RWPE1 (cell line): Measurements from ENCODE around the gene GLRX3.

Experiments used
- CTCF ChIA-PET: fragments of 350-600 bp; sonication (Branson Sonifier 250); formaldehyde crosslinking; extraction: SDS; loops from one replicate; lab custom pipeline; 2021; lab: Yijun Ruan, JAX
- POLR2A ChIA-PET: fragments of 400-600 bp; formaldehyde crosslinking; extraction: SDS; loops from one replicate; lab custom pipeline; 2020; ENCODE audit warnings: antibody characterized with exemption; ENCODE audit not compliant: low non-redundant PET; lab: Yijun Ruan, JAX
- DNase-seq: peaks from one replicate; pipeline ENCODE4 v3.0.0; 2012; ENCODE audit warnings: low spot score
- H3K27ac ChIP-seq: fragments of 450-650 bp; 2 replicates; pipeline ENCODE4 v1.5.1; 2017
- TF ChIP-seq, protein P1 (sequence below): fragments of 450-650 bp; conservative IDR thresholded peaks from 2 replicates; pipeline ENCODE4 v1.5.1; 2017; ENCODE audit warnings: low read depth, mild to moderate bottlenecking

The GLRX3 gene

DNA sequence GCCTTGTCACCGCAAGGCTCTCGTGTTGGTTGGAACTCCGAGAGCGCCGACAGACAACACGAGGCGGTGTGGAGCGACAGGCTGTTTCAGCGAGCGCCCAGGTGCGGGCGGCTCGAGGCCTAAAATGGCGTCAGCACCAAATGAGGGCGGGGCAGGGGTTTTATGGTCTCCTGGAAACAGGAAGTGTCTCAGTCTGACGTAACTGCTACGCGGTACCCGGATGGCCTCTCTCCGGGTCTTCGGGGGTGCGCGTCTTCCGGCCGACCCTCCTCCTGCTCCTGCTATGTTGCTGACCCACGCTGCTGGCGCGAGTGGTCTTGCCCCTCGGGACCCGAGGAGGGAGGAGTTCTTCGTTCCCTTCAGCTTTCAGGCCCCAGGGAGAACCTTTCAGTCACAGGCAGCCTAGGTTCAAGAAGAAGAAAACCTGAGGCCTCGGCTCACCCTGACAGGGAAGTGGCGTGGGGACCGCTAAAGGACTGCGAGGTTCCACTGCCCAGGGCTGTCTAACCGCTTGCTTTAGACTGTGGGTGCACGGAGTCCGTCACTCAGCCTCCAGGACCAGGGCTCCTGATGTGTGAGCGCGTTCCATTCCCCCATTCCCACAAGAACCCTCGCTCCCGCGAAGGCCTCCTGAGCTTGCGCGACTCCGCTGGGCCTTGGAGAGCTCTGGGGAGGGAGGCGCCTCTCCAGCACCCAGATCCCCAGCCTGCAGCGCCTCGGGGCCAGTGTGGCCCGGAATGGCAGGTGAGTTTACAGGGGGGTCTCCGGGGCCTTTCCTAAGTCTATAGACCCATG lies 77.3 kb downstream of the GLRX3 start:
- TF ChIP-seq, protein P1, sequence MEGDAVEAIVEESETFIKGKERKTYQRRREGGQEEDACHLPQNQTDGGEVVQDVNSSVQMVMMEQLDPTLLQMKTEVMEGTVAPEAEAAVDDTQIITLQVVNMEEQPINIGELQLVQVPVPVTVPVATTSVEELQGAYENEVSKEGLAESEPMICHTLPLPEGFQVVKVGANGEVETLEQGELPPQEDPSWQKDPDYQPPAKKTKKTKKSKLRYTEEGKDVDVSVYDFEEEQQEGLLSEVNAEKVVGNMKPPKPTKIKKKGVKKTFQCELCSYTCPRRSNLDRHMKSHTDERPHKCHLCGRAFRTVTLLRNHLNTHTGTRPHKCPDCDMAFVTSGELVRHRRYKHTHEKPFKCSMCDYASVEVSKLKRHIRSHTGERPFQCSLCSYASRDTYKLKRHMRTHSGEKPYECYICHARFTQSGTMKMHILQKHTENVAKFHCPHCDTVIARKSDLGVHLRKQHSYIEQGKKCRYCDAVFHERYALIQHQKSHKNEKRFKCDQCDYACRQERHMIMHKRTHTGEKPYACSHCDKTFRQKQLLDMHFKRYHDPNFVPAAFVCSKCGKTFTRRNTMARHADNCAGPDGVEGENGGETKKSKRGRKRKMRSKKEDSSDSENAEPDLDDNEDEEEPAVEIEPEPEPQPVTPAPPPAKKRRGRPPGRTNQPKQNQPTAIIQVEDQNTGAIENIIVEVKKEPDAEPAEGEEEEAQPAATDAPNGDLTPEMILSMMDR: no peak
- ChIA-PET POLR2A (no interaction called here), CTCF (no interaction called here)

DNA sequence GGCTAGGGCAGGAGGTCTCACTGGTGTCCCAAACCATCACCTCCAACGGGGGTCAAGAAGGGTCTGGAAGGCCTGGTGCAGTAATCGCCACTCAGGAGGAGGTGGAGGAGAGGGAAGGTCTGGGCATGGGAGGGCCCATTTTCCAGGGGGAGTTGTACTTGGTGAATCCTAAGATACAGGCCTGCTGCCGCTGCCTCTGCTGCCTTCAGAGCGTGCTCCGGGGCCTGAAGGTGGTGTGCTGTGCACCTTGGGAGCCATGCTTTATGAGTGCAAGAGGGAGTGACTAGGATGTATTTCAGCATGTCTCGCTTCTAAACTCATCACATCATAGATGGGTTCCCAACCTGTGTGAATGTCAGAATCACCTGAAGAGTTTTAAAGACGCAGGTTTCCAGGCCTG lies 78.2 kb downstream of the GLRX3 start:
- ChIA-PET POLR2A (no interaction called here), CTCF (no interaction called here)
- no peak overlapping the region for H3K27ac ChIP-seq
- TF ChIP-seq, protein P1: no peak
- DNase-seq: no peak

More for the DNA sequence above, 77.3 kb downstream of the GLRX3 start:
- DNase-seq: no peak
- H3K27ac ChIP-seq: no peak overlapping the region

DNA sequence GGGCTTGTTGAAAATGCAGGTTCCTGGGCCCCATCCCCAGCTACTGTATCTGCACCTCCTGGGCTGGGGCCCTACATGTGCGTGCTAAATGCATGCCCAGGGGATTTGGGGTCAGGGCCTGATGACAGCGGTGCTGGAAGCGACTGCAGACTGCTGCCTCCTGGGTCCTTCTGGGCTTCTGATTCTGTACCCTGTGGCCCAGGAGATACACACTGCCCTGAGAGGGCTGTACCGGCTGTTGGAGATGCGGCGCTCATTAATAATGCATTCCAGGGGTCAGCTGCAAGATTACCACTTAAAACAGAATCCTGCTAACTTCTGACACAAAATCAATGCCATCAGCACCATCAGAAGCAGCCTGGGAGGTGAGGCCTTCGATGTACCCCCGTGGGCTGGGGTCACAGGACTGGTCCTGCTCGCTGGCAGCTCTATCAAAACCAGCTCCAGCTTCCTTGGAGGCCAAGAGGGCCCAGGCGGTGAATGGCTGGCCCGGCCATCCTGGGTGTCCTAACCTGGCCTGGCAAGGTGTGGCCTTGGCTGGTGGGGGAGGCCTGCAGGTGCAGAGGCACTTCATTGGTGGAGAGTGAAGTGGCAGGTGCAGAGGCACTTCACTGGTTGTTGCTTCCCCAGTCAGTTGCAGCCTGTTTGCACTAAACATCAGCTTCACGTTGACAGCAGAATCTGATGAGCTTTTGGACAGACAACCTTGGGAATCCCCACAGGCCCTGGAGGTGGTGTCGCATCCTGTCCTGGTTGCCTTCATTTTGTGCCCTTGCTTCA lies 79.2 kb downstream of the GLRX3 start:
- ChIA-PET CTCF (no interaction called here), POLR2A (no interaction called here)
- no peak for DNase-seq
- H3K27ac ChIP-seq: no peak overlapping the region
- TF ChIP-seq, protein P1: no peak

DNA sequence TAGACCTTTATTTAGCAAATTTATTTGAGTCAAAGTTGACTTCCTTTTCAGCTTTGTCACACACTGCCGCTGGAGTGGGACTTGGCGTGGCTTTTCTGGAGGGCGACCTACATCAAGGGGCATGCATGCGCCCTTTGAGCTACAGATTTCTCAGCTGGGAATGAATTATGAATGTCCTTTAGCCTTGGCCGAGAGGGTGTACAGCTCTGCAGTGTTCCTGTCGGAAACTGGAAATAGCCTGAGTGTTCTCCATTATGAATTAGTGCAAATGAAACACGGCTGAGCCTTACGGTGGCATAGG lies 79.7 kb downstream of the GLRX3 start:
- CTCF ChIA-PET: no interaction called here
- TF ChIP-seq, protein P1: no peak

DNA sequence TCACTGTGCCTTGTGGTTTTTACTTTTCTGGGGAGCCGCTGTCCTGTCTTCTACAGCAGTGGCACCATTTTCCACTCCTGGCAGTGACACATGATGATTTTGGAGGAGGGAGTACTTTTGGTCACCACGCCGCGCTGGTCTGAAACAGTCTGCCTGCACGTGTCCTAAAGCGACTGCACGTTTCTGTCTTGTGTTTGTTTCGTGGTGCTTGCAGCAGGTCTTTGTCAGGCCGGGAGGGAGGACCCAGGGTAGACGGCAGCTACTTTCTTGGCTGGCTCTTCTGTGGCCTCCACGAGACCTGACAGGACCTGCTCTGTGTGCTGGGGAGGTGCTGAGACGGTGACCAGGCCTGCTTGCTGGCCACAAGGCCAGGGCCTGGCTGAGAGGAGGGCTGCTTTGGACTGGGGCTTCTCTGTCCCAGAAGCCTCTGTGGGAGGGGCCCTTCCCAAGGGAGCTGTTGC lies 82.0 kb downstream of the GLRX3 start:
- DNase-seq: no peak
- H3K27ac ChIP-seq: no peak overlapping the region
- ChIA-PET CTCF (interaction anchor here (0.6 kb wide), 1 partner anchor 261 kb away, joined by 3 read pairs; no protein-coding TSS in a partner anchor), POLR2A (no interaction called here)
- TF ChIP-seq, protein P1: no peak

More for the DNA sequence above, 79.7 kb downstream of the GLRX3 start:
- no peak for DNase-seq
- POLR2A ChIA-PET: no interaction called here
- no peak overlapping the region for H3K27ac ChIP-seq

DNA sequence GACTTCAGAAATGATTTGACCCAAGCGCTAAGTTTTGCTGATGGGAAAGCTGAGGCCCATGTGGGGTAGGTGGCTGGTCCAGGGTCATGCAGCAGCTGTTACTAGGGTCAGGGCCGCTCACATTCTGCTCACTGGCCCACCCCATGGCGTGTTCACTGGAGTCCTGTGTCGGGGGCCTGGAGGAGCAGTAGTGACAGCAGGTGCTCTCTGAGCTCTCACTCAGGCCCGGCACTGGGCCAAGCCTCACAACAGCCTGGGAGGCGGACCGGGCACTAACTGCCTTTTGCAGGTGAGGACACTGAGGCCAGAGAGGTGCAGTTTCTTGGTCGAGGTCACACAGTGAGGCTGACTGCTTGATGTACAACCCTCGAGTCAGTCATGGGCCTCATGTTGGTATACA lies 82.7 kb downstream of the GLRX3 start:
- H3K27ac ChIP-seq: no peak overlapping the region
- ChIA-PET CTCF (interaction anchor here (0.6 kb wide), 1 partner anchor 108 kb away, joined by 3 read pairs; the partner anchor contains the start of gene C10orf143), POLR2A (no interaction called here)
- TF ChIP-seq, protein P1: no peak
- no peak for DNase-seq
